Measurements from ENCODE around the gene AGMO.

DNA sequence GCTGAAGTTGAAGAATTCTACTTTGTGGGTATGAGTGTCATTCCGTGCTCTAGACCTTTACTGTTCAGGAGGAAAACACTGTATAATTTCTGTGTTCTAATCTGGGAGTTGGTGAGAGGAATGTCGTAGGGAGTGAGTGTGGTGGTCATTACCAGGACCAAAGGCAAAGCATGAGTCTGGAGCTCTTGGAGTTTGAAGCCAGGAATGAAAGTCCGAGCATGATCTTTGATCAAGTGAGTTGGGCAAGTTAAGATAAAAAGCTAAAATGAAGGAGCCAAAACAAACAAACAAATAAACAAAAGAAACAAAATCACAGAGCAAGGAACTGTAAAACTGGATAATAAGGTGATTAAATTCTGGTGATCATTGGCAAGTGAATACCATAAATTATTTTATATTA, 161.4 kb downstream of the AGMO start:
- TF ChIP-seq, protein P1, sequence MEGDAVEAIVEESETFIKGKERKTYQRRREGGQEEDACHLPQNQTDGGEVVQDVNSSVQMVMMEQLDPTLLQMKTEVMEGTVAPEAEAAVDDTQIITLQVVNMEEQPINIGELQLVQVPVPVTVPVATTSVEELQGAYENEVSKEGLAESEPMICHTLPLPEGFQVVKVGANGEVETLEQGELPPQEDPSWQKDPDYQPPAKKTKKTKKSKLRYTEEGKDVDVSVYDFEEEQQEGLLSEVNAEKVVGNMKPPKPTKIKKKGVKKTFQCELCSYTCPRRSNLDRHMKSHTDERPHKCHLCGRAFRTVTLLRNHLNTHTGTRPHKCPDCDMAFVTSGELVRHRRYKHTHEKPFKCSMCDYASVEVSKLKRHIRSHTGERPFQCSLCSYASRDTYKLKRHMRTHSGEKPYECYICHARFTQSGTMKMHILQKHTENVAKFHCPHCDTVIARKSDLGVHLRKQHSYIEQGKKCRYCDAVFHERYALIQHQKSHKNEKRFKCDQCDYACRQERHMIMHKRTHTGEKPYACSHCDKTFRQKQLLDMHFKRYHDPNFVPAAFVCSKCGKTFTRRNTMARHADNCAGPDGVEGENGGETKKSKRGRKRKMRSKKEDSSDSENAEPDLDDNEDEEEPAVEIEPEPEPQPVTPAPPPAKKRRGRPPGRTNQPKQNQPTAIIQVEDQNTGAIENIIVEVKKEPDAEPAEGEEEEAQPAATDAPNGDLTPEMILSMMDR (conservative IDR thresholded peaks at IDR 0.05 in 1 of 2, IDR thresholded peaks at IDR 0.05 in 1 of 2; ENCODE audit: low read depth in 1 of 2, low read length in 2 of 2), result no peak
- TF ChIP-seq EZH2 (IDR thresholded peaks at IDR 0.05; ENCODE audit: low read length, missing control alignments), result no peak
